Measurements from ENCODE around the gene PTGES2.

DNA sequence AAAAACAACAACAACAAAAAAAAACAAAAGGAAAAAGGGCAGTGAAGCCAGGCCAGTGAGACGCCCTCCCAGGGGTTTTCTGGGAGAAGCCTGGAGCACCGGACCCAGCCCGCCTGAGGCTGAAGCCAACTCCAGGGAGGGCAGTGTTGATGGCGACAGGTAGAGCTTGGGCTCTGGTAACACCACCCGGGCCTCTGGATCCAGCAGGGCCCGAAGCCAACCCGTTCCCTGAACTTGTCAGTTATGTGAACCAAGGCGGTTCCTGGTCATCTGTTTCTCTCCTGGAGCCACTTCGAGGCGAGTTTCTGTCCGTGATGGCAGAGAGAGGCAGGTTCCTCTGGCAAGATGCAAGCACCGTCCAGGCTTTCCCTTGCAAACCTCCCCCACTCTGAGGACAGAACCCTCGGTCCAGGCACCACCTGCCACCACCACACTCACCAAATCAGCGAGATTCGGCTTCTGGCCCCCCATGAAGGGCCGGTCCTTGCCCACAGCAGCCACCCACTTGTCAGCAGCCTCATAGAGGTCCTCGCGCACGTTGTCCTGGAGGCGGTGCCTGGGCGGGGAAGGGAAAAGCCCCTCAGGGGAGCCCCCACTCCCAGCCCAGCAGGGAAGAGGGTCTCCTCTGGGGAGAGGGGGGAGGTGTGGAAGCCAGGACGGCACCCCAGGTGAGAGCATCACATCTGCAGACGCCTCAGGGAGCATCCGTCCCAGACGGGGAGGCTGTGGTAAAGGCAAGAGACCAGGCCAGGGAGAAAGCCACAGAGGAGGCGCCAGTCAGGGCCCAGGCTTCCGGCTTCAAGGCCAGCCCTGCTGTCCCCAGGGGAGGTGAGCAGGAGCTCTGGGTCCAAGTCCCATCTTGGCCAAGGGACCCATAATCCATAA, 5.4 kb downstream of the PTGES2 start:
- no peak for TF ChIP-seq POLR2A (IDR thresholded peaks at IDR 0.05)
- TF ChIP-seq, protein P1, sequence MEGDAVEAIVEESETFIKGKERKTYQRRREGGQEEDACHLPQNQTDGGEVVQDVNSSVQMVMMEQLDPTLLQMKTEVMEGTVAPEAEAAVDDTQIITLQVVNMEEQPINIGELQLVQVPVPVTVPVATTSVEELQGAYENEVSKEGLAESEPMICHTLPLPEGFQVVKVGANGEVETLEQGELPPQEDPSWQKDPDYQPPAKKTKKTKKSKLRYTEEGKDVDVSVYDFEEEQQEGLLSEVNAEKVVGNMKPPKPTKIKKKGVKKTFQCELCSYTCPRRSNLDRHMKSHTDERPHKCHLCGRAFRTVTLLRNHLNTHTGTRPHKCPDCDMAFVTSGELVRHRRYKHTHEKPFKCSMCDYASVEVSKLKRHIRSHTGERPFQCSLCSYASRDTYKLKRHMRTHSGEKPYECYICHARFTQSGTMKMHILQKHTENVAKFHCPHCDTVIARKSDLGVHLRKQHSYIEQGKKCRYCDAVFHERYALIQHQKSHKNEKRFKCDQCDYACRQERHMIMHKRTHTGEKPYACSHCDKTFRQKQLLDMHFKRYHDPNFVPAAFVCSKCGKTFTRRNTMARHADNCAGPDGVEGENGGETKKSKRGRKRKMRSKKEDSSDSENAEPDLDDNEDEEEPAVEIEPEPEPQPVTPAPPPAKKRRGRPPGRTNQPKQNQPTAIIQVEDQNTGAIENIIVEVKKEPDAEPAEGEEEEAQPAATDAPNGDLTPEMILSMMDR (IDR thresholded peaks at IDR 0.05), result no peak

All from upper lobe of left lung (tissue), 4 donors.